Amniotic stem cell (primary cell): ENCODE measurements around the gene TNNT2.

Experiments
- DNase-seq: peaks from one replicate; lab custom pipeline; 2025; lab: John Stamatoyannopoulos, UW

The TNNT2 gene

GRCh38 chr1:201313086-201313485 lies 64.4 kb downstream of the TNNT2 start:
- no peak for DNase-seq

- DNase-seq: no peak
Measured at GRCh38 chr1:201312298-201312697, 65.2 kb downstream of the TNNT2 start.

- DNase-seq: no peak
Measured at GRCh38 chr1:201311356-201312011, 66.0 kb downstream of the TNNT2 start.

- DNase-seq: no peak
Measured at GRCh38 chr1:201310986-201311355, 66.5 kb downstream of the TNNT2 start.

GRCh38 chr1:201310251-201310985 lies 67.1 kb downstream of the TNNT2 start:
- no peak for DNase-seq

GRCh38 chr1:201309416-201309815 lies 68.1 kb downstream of the TNNT2 start:
- DNase-seq: no peak
